Nephron (organoid): ENCODE results near the gene HDLBP.

Source experiments
- H3K27ac Mint-ChIP-seq, 3 experiments: 2 replicates each; pipeline ENCODE4 v1.8.0; 2020; ENCODE audit warnings: mixed read lengths in 3 of 3, mild to moderate bottlenecking in 2 of 3, moderate library complexity in 1 of 3
- H3K27me3 Mint-ChIP-seq: 2 replicates; pipeline ENCODE4 v1.8.0; 2021; ENCODE audit warnings: low read depth, mild to moderate bottlenecking, moderate library complexity, mixed read lengths
- H3K36me3 Mint-ChIP-seq: 2 replicates; pipeline ENCODE4 v1.8.0; 2020; ENCODE audit warnings: low read depth, mixed read lengths
- H3K4me1 Mint-ChIP-seq: 2 replicates; pipeline ENCODE4 v1.8.0; 2020; ENCODE audit warnings: mixed read lengths
- H3K4me3 Mint-ChIP-seq, 3 experiments: 2 replicates each; pipeline ENCODE4 v1.8.0; 2020; ENCODE audit warnings: mild to moderate bottlenecking in 3 of 3, mixed read lengths in 3 of 3, moderate library complexity in 2 of 3
- H3K9me3 Mint-ChIP-seq: 2 replicates; pipeline ENCODE4 v1.8.0; 2020; ENCODE audit warnings: mixed read lengths
- CTCF ChIP-seq, 3 experiments: fragments of 200-600 bp; sonication (generic); IDR thresholded peaks; one replicate each; pipeline ENCODE4 v1.5.0; 2021; ENCODE audit warnings: antibody characterized with exemption in 3 of 3; ENCODE audit not compliant: unreplicated experiment in 3 of 3

Gene HDLBP

GRCh38 chr2:241329669-241330615 is 14.5 kb upstream of the HDLBP start:
- Mint-ChIP-seq H3K9me3 (peaks cover 3% of the 10 kb centered on the region), H3K4me1 (peaks cover 5% of the 10 kb centered on the region), H3K27me3 (no peaks in the 10 kb centered on the region), H3K4me3 (no peak overlapping the region), H3K27ac (peak overlapping the region in 1 of 3 experiments; percentile 26), H3K36me3 (peaks cover 82% of the 10 kb centered on the region)
- no peak for TF ChIP-seq CTCF (IDR thresholded peaks at IDR 0.05; ENCODE audit: unreplicated experiment in 3 of 3)

GRCh38 chr2:241325257-241325656 is 9.8 kb upstream of the HDLBP start:
- Mint-ChIP-seq H3K9me3 (peaks cover 3% of the 10 kb centered on the region), H3K4me3 (no peak overlapping the region), H3K27ac (peak overlapping the region in 2 of 3 experiments; percentile 1 to 11), H3K27me3 (no peaks in the 10 kb centered on the region), H3K4me1 (peaks cover 36% of the 10 kb centered on the region), H3K36me3 (peaks cover 65% of the 10 kb centered on the region)
- no peak for TF ChIP-seq CTCF (IDR thresholded peaks at IDR 0.05; ENCODE audit: unreplicated experiment in 3 of 3)

- peak overlapping the region in 1 of 3 experiments; percentile 1 for H3K27ac Mint-ChIP-seq
- peaks cover 41% of the 10 kb centered on the region for H3K4me1 Mint-ChIP-seq
- H3K36me3 Mint-ChIP-seq: peaks cover 65% of the 10 kb centered on the region
- no peak for TF ChIP-seq CTCF (IDR thresholded peaks at IDR 0.05; ENCODE audit: unreplicated experiment in 3 of 3)
- no peak overlapping the region for H3K4me3 Mint-ChIP-seq
- peaks cover 3% of the 10 kb centered on the region for H3K9me3 Mint-ChIP-seq
- H3K27me3 Mint-ChIP-seq: no peaks in the 10 kb centered on the region
These were observed 9.3 kb upstream of the HDLBP start for GRCh38 chr2:241324775-241325174.

- Mint-ChIP-seq H3K36me3 (peaks cover 60% of the 10 kb centered on the region), H3K4me1 (peaks cover 49% of the 10 kb centered on the region), H3K4me3 (peak overlapping the region in 1 of 3 experiments; percentile 37), H3K27ac (peak overlapping the region; percentile 34 to 64 (median 62)), H3K27me3 (no peaks in the 10 kb centered on the region), H3K9me3 (peaks cover 3% of the 10 kb centered on the region)
- no peak for TF ChIP-seq CTCF (IDR thresholded peaks at IDR 0.05; ENCODE audit: unreplicated experiment in 3 of 3)
These were observed 8.3 kb upstream of the HDLBP start for GRCh38 chr2:241323778-241324177.

GRCh38 chr2:241321886-241322285 is 6.4 kb upstream of the HDLBP start:
- no peak for TF ChIP-seq CTCF (IDR thresholded peaks at IDR 0.05; ENCODE audit: unreplicated experiment in 3 of 3)
- Mint-ChIP-seq H3K36me3 (peaks cover 56% of the 10 kb centered on the region), H3K4me1 (peaks cover 67% of the 10 kb centered on the region), H3K27ac (peak overlapping the region; percentile 52 to 70 (median 54)), H3K9me3 (no peaks in the 10 kb centered on the region), H3K27me3 (no peaks in the 10 kb centered on the region), H3K4me3 (peak overlapping the region; percentile 16 to 59 (median 47))
